ENCODE results near the gene ALDOB. TPM values are rescaled to one million over a fixed set of nuclear protein-coding genes. Genes with fewer than 3 reads are reported as not detected.
A peak's percentile ranks its signal among the peaks of the same experiment; 100 is the strongest.

Gene ALDOB
- total and polyA plus RNA-seq, 2 of the 13 experiments (the other 11 are each of a cell fraction or from before 2014, with no cell fraction given) = 0.29 to 0.97 TPM

DNA sequence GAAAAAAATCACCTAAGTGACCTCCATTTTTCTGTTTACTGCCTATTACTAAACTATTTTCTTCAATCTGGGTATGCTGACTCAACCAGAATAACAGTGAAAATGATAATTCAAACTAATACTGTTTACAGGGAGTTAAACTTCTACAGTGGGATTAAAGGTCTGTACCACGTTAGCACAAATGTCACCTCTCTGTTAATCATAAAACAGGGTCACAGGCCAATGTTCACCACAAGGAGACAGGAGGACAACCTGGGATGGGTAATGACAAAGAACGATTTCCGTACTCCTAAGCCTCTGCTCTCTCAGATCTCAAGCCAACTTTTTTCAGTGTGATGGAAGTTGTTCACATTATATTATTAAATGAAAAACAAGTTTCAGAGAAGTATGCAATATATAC, 2.3 kb downstream of the ALDOB start (continued):
- TF ChIP-seq SIX4 (CRISPR knock-in tag; IDR thresholded peaks at IDR 0.05) (peak; percentile 51; the same call in 1 of the 2 replicates), SOX6 (IDR thresholded peaks at IDR 0.05) (no peak), SOX6 (CRISPR knock-in tag; IDR thresholded peaks at IDR 0.05) (peak; percentile 93), ARNT (IDR thresholded peaks at IDR 0.05) (no peak), SP140L (CRISPR knock-in tag; IDR thresholded peaks at IDR 0.05; ENCODE audit: borderline replicate concordance) (no peak), SALL1 (CRISPR knock-in tag; IDR thresholded peaks at IDR 0.05) (peak; percentile 72; the same call in 1 of the 2 replicates), MTF1 (CRISPR knock-in tag; IDR thresholded peaks at IDR 0.05) (no peak), HOXD1 (CRISPR knock-in tag; IDR thresholded peaks at IDR 0.05) (no peak), ZNF160 (CRISPR knock-in tag; IDR thresholded peaks at IDR 0.05) (no peak), ZBTB38 (CRISPR knock-in tag; IDR thresholded peaks at IDR 0.05) (no peak), EHMT2 (IDR thresholded peaks at IDR 0.05; ENCODE audit: borderline replicate concordance, low read depth, low read length) (peak; percentile 67; the same call in 1 of the 2 replicates), NONO (IDR thresholded peaks at IDR 0.05) (no peak), NONO (CRISPR knock-in tag; conservative IDR thresholded peaks at IDR 0.05) (0 out of 2 replicates have a peak, but pooled peaks have one; percentile 50), IKZF1 (IDR thresholded peaks at IDR 0.05) (no peak), ZNF703 (CRISPR knock-in tag; IDR thresholded peaks at IDR 0.05; ENCODE audit: borderline replicate concordance) (no peak), ZNF20 (CRISPR knock-in tag; IDR thresholded peaks at IDR 0.05) (no peak), KLF11 (CRISPR knock-in tag; IDR thresholded peaks at IDR 0.05) (peak; percentile 57; the same call in 1 of the 2 replicates), ZNF777 (CRISPR knock-in tag; IDR thresholded peaks at IDR 0.05) (no peak), ATM (IDR thresholded peaks at IDR 0.05; ENCODE audit: borderline replicate concordance) (no peak), XBP1 (CRISPR knock-in tag; IDR thresholded peaks at IDR 0.05) (no peak; the same call in 1 of the 2 replicates), MIXL1 (CRISPR knock-in tag; IDR thresholded peaks at IDR 0.05) (peak; percentile 97)
- TF ChIP-seq, protein P1, sequence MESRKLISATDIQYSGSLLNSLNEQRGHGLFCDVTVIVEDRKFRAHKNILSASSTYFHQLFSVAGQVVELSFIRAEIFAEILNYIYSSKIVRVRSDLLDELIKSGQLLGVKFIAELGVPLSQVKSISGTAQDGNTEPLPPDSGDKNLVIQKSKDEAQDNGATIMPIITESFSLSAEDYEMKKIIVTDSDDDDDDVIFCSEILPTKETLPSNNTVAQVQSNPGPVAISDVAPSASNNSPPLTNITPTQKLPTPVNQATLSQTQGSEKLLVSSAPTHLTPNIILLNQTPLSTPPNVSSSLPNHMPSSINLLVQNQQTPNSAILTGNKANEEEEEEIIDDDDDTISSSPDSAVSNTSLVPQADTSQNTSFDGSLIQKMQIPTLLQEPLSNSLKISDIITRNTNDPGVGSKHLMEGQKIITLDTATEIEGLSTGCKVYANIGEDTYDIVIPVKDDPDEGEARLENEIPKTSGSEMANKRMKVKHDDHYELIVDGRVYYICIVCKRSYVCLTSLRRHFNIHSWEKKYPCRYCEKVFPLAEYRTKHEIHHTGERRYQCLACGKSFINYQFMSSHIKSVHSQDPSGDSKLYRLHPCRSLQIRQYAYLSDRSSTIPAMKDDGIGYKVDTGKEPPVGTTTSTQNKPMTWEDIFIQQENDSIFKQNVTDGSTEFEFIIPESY (CRISPR knock-in tag; IDR thresholded peaks at IDR 0.05) = no peak
- TF ChIP-seq, protein P2, sequence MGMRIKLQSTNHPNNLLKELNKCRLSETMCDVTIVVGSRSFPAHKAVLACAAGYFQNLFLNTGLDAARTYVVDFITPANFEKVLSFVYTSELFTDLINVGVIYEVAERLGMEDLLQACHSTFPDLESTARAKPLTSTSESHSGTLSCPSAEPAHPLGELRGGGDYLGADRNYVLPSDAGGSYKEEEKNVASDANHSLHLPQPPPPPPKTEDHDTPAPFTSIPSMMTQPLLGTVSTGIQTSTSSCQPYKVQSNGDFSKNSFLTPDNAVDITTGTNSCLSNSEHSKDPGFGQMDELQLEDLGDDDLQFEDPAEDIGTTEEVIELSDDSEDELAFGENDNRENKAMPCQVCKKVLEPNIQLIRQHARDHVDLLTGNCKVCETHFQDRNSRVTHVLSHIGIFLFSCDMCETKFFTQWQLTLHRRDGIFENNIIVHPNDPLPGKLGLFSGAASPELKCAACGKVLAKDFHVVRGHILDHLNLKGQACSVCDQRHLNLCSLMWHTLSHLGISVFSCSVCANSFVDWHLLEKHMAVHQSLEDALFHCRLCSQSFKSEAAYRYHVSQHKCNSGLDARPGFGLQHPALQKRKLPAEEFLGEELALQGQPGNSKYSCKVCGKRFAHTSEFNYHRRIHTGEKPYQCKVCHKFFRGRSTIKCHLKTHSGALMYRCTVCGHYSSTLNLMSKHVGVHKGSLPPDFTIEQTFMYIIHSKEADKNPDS (CRISPR knock-in tag; IDR thresholded peaks at IDR 0.05) = no peak
- TF ChIP-seq, protein P3, sequence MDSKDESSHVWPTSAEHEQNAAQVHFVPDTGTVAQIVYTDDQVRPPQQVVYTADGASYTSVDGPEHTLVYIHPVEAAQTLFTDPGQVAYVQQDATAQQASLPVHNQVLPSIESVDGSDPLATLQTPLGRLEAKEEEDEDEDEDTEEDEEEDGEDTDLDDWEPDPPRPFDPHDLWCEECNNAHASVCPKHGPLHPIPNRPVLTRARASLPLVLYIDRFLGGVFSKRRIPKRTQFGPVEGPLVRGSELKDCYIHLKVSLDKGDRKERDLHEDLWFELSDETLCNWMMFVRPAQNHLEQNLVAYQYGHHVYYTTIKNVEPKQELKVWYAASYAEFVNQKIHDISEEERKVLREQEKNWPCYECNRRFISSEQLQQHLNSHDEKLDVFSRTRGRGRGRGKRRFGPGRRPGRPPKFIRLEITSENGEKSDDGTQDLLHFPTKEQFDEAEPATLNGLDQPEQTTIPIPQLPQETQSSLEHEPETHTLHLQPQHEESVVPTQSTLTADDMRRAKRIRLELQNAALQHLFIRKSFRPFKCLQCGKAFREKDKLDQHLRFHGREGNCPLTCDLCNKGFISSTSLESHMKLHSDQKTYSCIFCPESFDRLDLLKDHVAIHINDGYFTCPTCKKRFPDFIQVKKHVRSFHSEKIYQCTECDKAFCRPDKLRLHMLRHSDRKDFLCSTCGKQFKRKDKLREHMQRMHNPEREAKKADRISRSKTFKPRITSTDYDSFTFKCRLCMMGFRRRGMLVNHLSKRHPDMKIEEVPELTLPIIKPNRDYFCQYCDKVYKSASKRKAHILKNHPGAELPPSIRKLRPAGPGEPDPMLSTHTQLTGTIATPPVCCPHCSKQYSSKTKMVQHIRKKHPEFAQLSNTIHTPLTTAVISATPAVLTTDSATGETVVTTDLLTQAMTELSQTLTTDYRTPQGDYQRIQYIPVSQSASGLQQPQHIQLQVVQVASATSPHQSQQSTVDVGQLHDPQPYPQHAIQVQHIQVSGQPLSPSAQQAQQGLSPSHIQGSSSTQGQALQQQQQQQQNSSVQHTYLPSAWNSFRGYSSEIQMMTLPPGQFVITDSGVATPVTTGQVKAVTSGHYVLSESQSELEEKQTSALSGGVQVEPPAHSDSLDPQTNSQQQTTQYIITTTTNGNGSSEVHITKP (CRISPR knock-in tag; IDR thresholded peaks at IDR 0.05; ENCODE audit: low read depth) = 0 out of 2 replicates have a peak, but pooled peaks have one; percentile 66
- TF ChIP-seq, protein P4, sequence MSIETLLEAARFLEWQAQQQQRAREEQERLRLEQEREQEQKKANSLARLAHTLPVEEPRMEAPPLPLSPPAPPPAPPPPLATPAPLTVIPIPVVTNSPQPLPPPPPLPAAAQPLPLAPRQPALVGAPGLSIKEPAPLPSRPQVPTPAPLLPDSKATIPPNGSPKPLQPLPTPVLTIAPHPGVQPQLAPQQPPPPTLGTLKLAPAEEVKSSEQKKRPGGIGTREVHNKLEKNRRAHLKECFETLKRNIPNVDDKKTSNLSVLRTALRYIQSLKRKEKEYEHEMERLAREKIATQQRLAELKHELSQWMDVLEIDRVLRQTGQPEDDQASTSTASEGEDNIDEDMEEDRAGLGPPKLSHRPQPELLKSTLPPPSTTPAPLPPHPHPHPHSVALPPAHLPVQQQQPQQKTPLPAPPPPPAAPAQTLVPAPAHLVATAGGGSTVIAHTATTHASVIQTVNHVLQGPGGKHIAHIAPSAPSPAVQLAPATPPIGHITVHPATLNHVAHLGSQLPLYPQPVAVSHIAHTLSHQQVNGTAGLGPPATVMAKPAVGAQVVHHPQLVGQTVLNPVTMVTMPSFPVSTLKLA (IDR thresholded peaks at IDR 0.05) = no peak
